Measurements from ENCODE around the gene GPRC5B.

GPRC5B gene

DNA sequence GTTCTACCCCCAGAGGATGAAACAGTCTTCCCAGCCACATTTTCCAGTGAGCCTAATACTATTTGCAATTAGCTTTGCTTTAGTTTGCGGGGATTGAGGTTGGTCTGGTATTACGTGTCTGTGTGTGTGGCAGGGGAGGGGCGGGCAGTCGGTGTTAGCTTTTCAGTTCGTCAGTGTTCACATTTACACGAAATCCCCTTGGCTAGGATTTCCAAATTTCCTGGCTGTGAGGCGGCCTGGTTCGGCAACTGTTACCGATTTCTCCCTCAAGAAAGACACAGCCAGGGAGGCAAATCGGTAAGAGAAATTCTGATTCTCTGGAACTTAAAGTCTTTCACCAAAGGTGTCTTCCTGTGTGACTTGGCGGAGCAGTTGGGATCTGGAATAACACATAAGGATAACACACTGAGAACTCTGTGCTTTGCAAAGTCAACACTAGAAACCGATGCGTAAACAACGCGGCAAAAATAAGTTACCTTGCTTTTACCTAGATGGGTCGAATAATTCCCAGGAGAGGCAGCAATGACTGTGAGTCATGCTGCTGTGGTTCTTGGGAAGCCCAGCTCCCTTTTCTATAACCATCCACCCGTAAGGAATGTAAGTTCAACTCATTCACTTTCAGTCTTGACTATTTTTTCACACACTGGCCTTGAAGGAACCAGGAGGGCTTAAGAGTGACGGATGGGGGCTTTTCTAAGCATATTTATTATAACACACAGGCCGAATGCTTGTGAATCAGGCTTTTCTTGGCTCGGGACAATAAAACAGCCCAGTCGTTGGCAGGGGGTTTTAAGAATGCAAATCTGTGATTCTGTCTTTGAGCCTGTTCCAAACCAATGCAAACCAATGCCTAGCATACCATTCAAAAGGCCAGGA is 24.2 kb downstream of the GPRC5B start:
- Histone ChIP-seq H3K27ac (ENCODE audit: low read length) (no peak overlapping the region), H3F3A (ENCODE audit: insufficient read depth, low read length) (no peaks in the 10 kb centered on the region), H3K9me2 (replicated peaks; ENCODE audit: insufficient read depth, low read length) (no peaks in the 10 kb centered on the region), H2AFZ (ENCODE audit: low read length) (no peak overlapping the region), H3K79me2 (ENCODE audit: low read length) (no peaks in the 10 kb centered on the region), H3K36me3 (replicated peaks; ENCODE audit: insufficient read depth, low read length) (no peaks in the 10 kb centered on the region), H3K4me1 (ENCODE audit: low read length) (no peaks in the 10 kb centered on the region), H3K4me3 (ENCODE audit: low read length) (no peak overlapping the region), H3K4me2 (ENCODE audit: low read depth, low read length) (no peak overlapping the region), H3K9me3 (replicated peaks; ENCODE audit: insufficient read depth, low read length) (no peaks in the 10 kb centered on the region), H4K20me1 (ENCODE audit: insufficient read depth, low read length) (no peaks in the 10 kb centered on the region), H3K9ac (ENCODE audit: low read length) (no peak overlapping the region), H3K27me3 (replicated peaks; ENCODE audit: insufficient read depth, low read length) (no peaks in the 10 kb centered on the region)
- no peak for DNase-seq
- no peak for TF ChIP-seq EZH2 (optimal IDR thresholded peaks at IDR 0.05; ENCODE audit: low read depth, low read length)
- TF ChIP-seq, protein P1, sequence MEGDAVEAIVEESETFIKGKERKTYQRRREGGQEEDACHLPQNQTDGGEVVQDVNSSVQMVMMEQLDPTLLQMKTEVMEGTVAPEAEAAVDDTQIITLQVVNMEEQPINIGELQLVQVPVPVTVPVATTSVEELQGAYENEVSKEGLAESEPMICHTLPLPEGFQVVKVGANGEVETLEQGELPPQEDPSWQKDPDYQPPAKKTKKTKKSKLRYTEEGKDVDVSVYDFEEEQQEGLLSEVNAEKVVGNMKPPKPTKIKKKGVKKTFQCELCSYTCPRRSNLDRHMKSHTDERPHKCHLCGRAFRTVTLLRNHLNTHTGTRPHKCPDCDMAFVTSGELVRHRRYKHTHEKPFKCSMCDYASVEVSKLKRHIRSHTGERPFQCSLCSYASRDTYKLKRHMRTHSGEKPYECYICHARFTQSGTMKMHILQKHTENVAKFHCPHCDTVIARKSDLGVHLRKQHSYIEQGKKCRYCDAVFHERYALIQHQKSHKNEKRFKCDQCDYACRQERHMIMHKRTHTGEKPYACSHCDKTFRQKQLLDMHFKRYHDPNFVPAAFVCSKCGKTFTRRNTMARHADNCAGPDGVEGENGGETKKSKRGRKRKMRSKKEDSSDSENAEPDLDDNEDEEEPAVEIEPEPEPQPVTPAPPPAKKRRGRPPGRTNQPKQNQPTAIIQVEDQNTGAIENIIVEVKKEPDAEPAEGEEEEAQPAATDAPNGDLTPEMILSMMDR (IDR thresholded peaks at IDR 0.05; ENCODE audit: low read length) = no peak

GRCh38 chr16:19859603-19860002 is 25.0 kb downstream of the GPRC5B start:
- Histone ChIP-seq H3K27me3 (replicated peaks; ENCODE audit: insufficient read depth, low read length) (no peaks in the 10 kb centered on the region), H3K27ac (ENCODE audit: low read length) (no peak overlapping the region), H3K79me2 (ENCODE audit: low read length) (no peaks in the 10 kb centered on the region), H3F3A (ENCODE audit: insufficient read depth, low read length) (no peaks in the 10 kb centered on the region), H3K36me3 (replicated peaks; ENCODE audit: insufficient read depth, low read length) (no peaks in the 10 kb centered on the region), H4K20me1 (ENCODE audit: insufficient read depth, low read length) (no peaks in the 10 kb centered on the region), H3K9me3 (replicated peaks; ENCODE audit: insufficient read depth, low read length) (no peaks in the 10 kb centered on the region), H3K4me2 (ENCODE audit: low read depth, low read length) (no peak overlapping the region), H2AFZ (ENCODE audit: low read length) (no peak overlapping the region), H3K4me3 (ENCODE audit: low read length) (no peak overlapping the region), H3K4me1 (ENCODE audit: low read length) (no peaks in the 10 kb centered on the region), H3K9ac (ENCODE audit: low read length) (no peak overlapping the region), H3K9me2 (replicated peaks; ENCODE audit: insufficient read depth, low read length) (no peaks in the 10 kb centered on the region)
- TF ChIP-seq, protein P1 (IDR thresholded peaks at IDR 0.05; ENCODE audit: low read length) = no peak
- TF ChIP-seq EZH2 (optimal IDR thresholded peaks at IDR 0.05; ENCODE audit: low read depth, low read length) (no peak), EZH2phosphoT487 (IDR thresholded peaks at IDR 0.05; ENCODE audit: low read length) (no peak)
- DNase-seq = no peak

GRCh38 chr16:19859166-19859565 is 25.5 kb downstream of the GPRC5B start:
- Histone ChIP-seq H3K4me1 (ENCODE audit: low read length) (no peaks in the 10 kb centered on the region), H3F3A (ENCODE audit: insufficient read depth, low read length) (no peaks in the 10 kb centered on the region), H2AFZ (ENCODE audit: low read length) (no peak overlapping the region), H3K4me3 (ENCODE audit: low read length) (no peak overlapping the region), H3K9me2 (replicated peaks; ENCODE audit: insufficient read depth, low read length) (no peaks in the 10 kb centered on the region), H3K9ac (ENCODE audit: low read length) (no peak overlapping the region), H3K27me3 (replicated peaks; ENCODE audit: insufficient read depth, low read length) (no peaks in the 10 kb centered on the region), H3K4me2 (ENCODE audit: low read depth, low read length) (no peak overlapping the region), H3K36me3 (replicated peaks; ENCODE audit: insufficient read depth, low read length) (no peaks in the 10 kb centered on the region), H4K20me1 (ENCODE audit: insufficient read depth, low read length) (no peaks in the 10 kb centered on the region), H3K79me2 (ENCODE audit: low read length) (no peaks in the 10 kb centered on the region), H3K27ac (ENCODE audit: low read length) (no peak overlapping the region), H3K9me3 (replicated peaks; ENCODE audit: insufficient read depth, low read length) (no peaks in the 10 kb centered on the region)
- DNase-seq = no peak
- no peak for TF ChIP-seq EZH2 (optimal IDR thresholded peaks at IDR 0.05; ENCODE audit: low read depth, low read length)
- TF ChIP-seq, protein P1 (IDR thresholded peaks at IDR 0.05; ENCODE audit: low read length) = no peak
- no peak for TF ChIP-seq EZH2phosphoT487 (IDR thresholded peaks at IDR 0.05; ENCODE audit: low read length)
